ENCODE data around the gene COG5.

The COG5 gene

DNA sequence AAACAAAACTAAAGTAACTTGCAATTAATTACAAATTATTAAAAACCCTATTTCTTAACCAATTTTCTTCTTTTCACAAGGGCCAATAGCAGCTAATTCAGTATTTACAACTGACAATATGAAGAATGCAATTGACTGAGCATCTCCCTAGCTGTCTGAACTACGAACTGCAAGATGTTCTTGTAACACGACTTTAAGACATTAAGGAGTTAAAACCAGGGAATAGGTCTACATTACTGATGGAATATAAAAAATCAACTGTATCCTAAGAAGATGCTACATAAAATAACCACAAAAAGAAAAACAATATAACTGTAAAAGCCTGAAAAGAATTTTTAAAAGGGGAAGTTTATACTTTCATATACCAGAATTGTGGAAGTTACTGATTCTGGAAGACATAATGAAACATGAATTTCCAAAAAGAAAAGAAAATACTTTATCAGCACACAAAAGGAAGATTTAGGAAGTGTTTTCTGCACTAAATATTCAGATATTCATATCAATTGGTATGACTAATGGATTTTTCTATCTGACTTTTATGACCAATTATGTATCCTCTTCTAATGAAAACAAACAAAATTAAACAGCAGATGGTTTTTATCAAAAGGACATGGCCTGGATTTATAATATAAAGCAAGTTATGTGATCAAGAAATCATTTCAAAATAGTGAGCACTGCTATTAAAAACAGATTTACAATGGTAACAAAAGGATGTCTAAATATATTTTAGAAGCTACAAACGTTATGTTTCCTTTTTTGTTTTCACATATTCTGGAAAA is 92.2 kb downstream of the COG5 start:
- H3K9me3 ChIP-seq (ENCODE audit: severe bottlenecking): no peaks in the 10 kb centered on the region
- DNase-seq (ENCODE audit: low spot score) (no peak), ATAC-seq (ENCODE audit: low read depth) (no peak)
- no peaks in the 10 kb centered on the region for H3K36me3 ChIP-seq (ENCODE audit: low read depth)
- no peaks in the 10 kb centered on the region for H3K4me1 ChIP-seq (ENCODE audit: insufficient read depth, poor library complexity, severe bottlenecking)
- H3K27me3 ChIP-seq (ENCODE audit: insufficient read depth, poor library complexity, severe bottlenecking): no peaks in the 10 kb centered on the region
- H3K4me3 ChIP-seq (ENCODE audit: severe bottlenecking): no peak overlapping the region
- TF ChIP-seq, protein P1, sequence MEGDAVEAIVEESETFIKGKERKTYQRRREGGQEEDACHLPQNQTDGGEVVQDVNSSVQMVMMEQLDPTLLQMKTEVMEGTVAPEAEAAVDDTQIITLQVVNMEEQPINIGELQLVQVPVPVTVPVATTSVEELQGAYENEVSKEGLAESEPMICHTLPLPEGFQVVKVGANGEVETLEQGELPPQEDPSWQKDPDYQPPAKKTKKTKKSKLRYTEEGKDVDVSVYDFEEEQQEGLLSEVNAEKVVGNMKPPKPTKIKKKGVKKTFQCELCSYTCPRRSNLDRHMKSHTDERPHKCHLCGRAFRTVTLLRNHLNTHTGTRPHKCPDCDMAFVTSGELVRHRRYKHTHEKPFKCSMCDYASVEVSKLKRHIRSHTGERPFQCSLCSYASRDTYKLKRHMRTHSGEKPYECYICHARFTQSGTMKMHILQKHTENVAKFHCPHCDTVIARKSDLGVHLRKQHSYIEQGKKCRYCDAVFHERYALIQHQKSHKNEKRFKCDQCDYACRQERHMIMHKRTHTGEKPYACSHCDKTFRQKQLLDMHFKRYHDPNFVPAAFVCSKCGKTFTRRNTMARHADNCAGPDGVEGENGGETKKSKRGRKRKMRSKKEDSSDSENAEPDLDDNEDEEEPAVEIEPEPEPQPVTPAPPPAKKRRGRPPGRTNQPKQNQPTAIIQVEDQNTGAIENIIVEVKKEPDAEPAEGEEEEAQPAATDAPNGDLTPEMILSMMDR (IDR thresholded peaks at IDR 0.05; ENCODE audit: poor library complexity, severe bottlenecking): no peak
- no peak overlapping the region for H3K27ac ChIP-seq (ENCODE audit: poor library complexity, severe bottlenecking)

GRCh38 chr7:107469929-107470328 is 93.8 kb downstream of the COG5 start, which contains the start of gene GPR22:
GPR22 (plus strand) TSS chr7:107470057; CDS start chr7:107474061, 4,004 bp downstream.
- TF ChIP-seq, protein P1 (IDR thresholded peaks at IDR 0.05; ENCODE audit: poor library complexity, severe bottlenecking): no peak
- Histone ChIP-seq H3K27me3 (ENCODE audit: insufficient read depth, poor library complexity, severe bottlenecking) (no peaks in the 10 kb centered on the region), H3K9me3 (ENCODE audit: severe bottlenecking) (no peaks in the 10 kb centered on the region), H3K27ac (ENCODE audit: poor library complexity, severe bottlenecking) (no peak within 1 kb of the TSS), H3K36me3 (ENCODE audit: low read depth) (no peaks in the 10 kb centered on the region), H3K4me1 (ENCODE audit: insufficient read depth, poor library complexity, severe bottlenecking) (no peaks in the 10 kb centered on the region), H3K4me3 (ENCODE audit: severe bottlenecking) (no peak within 1 kb of the TSS)
- DNase-seq (ENCODE audit: low spot score) (no peak), ATAC-seq (ENCODE audit: low read depth) (no peak)

GRCh38 chr7:107468824-107469223 is 94.9 kb downstream of the COG5 start:
- H3K4me3 ChIP-seq (ENCODE audit: severe bottlenecking): no peak overlapping the region
- DNase-seq (ENCODE audit: low spot score) (no peak), ATAC-seq (ENCODE audit: low read depth) (no peak)
- no peaks in the 10 kb centered on the region for H3K36me3 ChIP-seq (ENCODE audit: low read depth)
- no peak overlapping the region for H3K27ac ChIP-seq (ENCODE audit: poor library complexity, severe bottlenecking)
- no peaks in the 10 kb centered on the region for H3K9me3 ChIP-seq (ENCODE audit: severe bottlenecking)
- H3K4me1 ChIP-seq (ENCODE audit: insufficient read depth, poor library complexity, severe bottlenecking): no peaks in the 10 kb centered on the region
- H3K27me3 ChIP-seq (ENCODE audit: insufficient read depth, poor library complexity, severe bottlenecking): no peaks in the 10 kb centered on the region
- TF ChIP-seq, protein P1 (IDR thresholded peaks at IDR 0.05; ENCODE audit: poor library complexity, severe bottlenecking): no peak

GRCh38 chr7:107467972-107468371 is 95.7 kb downstream of the COG5 start:
- Histone ChIP-seq H3K36me3 (ENCODE audit: low read depth) (no peaks in the 10 kb centered on the region), H3K4me1 (ENCODE audit: insufficient read depth, poor library complexity, severe bottlenecking) (peaks cover 3% of the 10 kb centered on the region), H3K4me3 (ENCODE audit: severe bottlenecking) (no peak overlapping the region), H3K27me3 (ENCODE audit: insufficient read depth, poor library complexity, severe bottlenecking) (no peaks in the 10 kb centered on the region), H3K27ac (ENCODE audit: poor library complexity, severe bottlenecking) (no peak overlapping the region), H3K9me3 (ENCODE audit: severe bottlenecking) (no peaks in the 10 kb centered on the region)
- no peak for ATAC-seq (ENCODE audit: low read depth)
- TF ChIP-seq, protein P1 (IDR thresholded peaks at IDR 0.05; ENCODE audit: poor library complexity, severe bottlenecking): no peak
- no peak for DNase-seq (ENCODE audit: low spot score)

DNA sequence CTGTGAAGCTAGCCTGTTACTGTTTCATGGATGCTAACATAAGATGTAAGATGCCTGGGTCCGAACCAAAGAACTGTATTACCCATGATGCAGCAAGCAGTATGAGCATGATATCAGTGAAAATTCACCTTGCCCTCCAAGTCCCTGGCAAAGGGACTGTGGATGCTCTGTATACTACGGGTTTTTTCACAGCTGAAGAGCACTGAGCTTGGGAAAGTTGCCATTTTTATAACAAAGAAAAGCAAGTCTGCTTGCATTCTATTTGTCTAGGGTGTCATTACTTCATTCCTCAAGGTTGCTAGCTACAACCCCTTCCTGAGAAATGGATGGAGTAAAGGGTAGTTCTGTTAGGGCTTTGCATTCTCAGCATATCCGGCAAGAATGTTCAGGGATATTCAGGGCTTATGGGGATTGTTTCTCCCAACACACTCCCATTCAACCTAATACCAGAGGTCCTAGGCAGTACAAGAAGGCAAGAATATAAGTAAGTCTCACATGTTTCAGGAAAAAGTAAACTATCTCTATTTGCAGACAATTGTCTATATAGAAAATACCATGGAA is 99.0 kb downstream of the COG5 start:
- no peaks in the 10 kb centered on the region for H3K36me3 ChIP-seq (ENCODE audit: low read depth)
- ATAC-seq (ENCODE audit: low read depth) (no peak), DNase-seq (ENCODE audit: low spot score) (no peak)
- TF ChIP-seq, protein P1 (IDR thresholded peaks at IDR 0.05; ENCODE audit: poor library complexity, severe bottlenecking): no peak
- no peaks in the 10 kb centered on the region for H3K27me3 ChIP-seq (ENCODE audit: insufficient read depth, poor library complexity, severe bottlenecking)
- peaks cover 3% of the 10 kb centered on the region for H3K4me1 ChIP-seq (ENCODE audit: insufficient read depth, poor library complexity, severe bottlenecking)
- no peak overlapping the region for H3K27ac ChIP-seq (ENCODE audit: poor library complexity, severe bottlenecking)
- no peak overlapping the region for H3K4me3 ChIP-seq (ENCODE audit: severe bottlenecking)
- no peaks in the 10 kb centered on the region for H3K9me3 ChIP-seq (ENCODE audit: severe bottlenecking)
